Neural cell (in vitro differentiated cells): ENCODE results near the gene ANGPTL2. TPM values are rescaled to one million over a fixed set of nuclear protein-coding genes. Genes with fewer than 3 reads are reported as not detected.

Source experiments
- H2AFZ ChIP-seq: fragments of 200-600, 300-800 bp; sonication (generic), shearing (Covaris generic); 2 replicates; pipeline ENCODE4 v1.6.0; 2014; ENCODE audit warnings: low read depth, mild to moderate bottlenecking, antibody characterized with exemption, low read length, moderate library complexity
- H3F3A ChIP-seq: fragments of 200-600 bp; shearing (Covaris generic); 2 replicates; pipeline ENCODE4 v1.6.1; 2016; ENCODE audit warnings: mild to moderate bottlenecking, moderate library complexity, mixed read lengths, antibody characterized with exemption, low read length; ENCODE audit not compliant: insufficient read depth, poor library complexity, severe bottlenecking
- H3K27ac ChIP-seq: fragments of 200-600, 300-800 bp; sonication (generic), shearing (Covaris generic); 2 replicates; pipeline ENCODE4 v1.5.1; 2014; ENCODE audit warnings: mild to moderate bottlenecking, low read length, moderate library complexity
- H3K27me3 ChIP-seq: fragments of 300-800, 200-600 bp; sonication (generic), shearing (Covaris generic); 2 replicates; pipeline ENCODE4 v1.6.0; 2014; ENCODE audit warnings: mild to moderate bottlenecking, low read depth, low read length, moderate library complexity; ENCODE audit not compliant: insufficient read depth
- H3K36me3 ChIP-seq: fragments of 300-800, 200-600 bp; sonication (generic), shearing (Covaris generic); 2 replicates; pipeline ENCODE4 v1.5.1; 2014; ENCODE audit warnings: mild to moderate bottlenecking, antibody characterized with exemption, low read length, moderate library complexity; ENCODE audit not compliant: insufficient read depth
- H3K4me2 ChIP-seq: fragments of 300-800, 200-600 bp; sonication (generic), shearing (Covaris generic); 2 replicates; pipeline ENCODE4 v1.6.0; 2014; ENCODE audit warnings: mild to moderate bottlenecking, low read length
- H3K4me3 ChIP-seq: fragments of 300-800, 200-600 bp; sonication (generic), shearing (Covaris generic); 2 replicates; pipeline ENCODE4 v1.5.1; 2014; ENCODE audit warnings: mild to moderate bottlenecking, low read length, moderate library complexity
- H3K79me2 ChIP-seq: fragments of 200-600 bp; shearing (Covaris generic); replicated peaks from 2 replicates; pipeline ENCODE4 v1.6.0; 2014; ENCODE audit warnings: mild to moderate bottlenecking, low read length, moderate library complexity; ENCODE audit not compliant: insufficient read depth
- H3K9ac ChIP-seq: fragments of 300-800, 200-600 bp; sonication (generic), shearing (Covaris generic); 2 replicates; pipeline ENCODE4 v1.6.1; 2016; ENCODE audit warnings: mild to moderate bottlenecking, low read length, mixed read lengths
- H3K9me2 ChIP-seq: fragments of 200-600 bp; shearing (Covaris generic); 2 replicates; pipeline ENCODE4 v1.6.1; 2016; ENCODE audit warnings: mild to moderate bottlenecking, low read length, mixed read lengths; ENCODE audit not compliant: insufficient read depth
- H3K9me3 ChIP-seq: fragments of 200-600, 300-800 bp; sonication (generic), shearing (Covaris generic); 2 replicates; pipeline ENCODE4 v1.6.1; 2016; ENCODE audit warnings: mild to moderate bottlenecking, mixed run types, low read length, moderate library complexity, mixed read lengths
- H4K20me1 ChIP-seq: fragments of 200-600 bp; shearing (Covaris generic); 2 replicates; pipeline ENCODE4 v1.6.1; 2016; ENCODE audit warnings: mild to moderate bottlenecking, mixed run types; ENCODE audit not compliant: insufficient read depth
- EP300 ChIP-seq: fragments of 450-650 bp; conservative IDR thresholded peaks from 2 replicates; pipeline ENCODE4 v1.6.1; 2014; ENCODE audit warnings: antibody characterized with exemption, mild to moderate bottlenecking, moderate library complexity; ENCODE audit not compliant: poor library complexity, severe bottlenecking
- EZH2 ChIP-seq: fragments of 200-600, 300-800 bp; shearing (Covaris generic), sonication (generic); IDR thresholded peaks from 2 replicates; pipeline ENCODE4 v1.6.1; 2014; ENCODE audit warnings: antibody characterized with exemption, low read length, borderline replicate concordance, mild to moderate bottlenecking; ENCODE audit not compliant: insufficient read depth, poor library complexity, severe bottlenecking
- MXI1 ChIP-seq: fragments of 450-650 bp; conservative IDR thresholded peaks from 2 replicates; pipeline ENCODE4 v1.6.1; 2014; ENCODE audit warnings: antibody characterized with exemption, mild to moderate bottlenecking; ENCODE audit not compliant: poor library complexity, severe bottlenecking
- POLR2AphosphoS5 ChIP-seq: IDR thresholded peaks from 2 replicates; pipeline ENCODE4 v1.6.1; 2012
- RAD21 ChIP-seq: fragments of 450-650 bp; conservative IDR thresholded peaks from 2 replicates; pipeline ENCODE4 v1.6.1; 2014; ENCODE audit warnings: antibody characterized with exemption, mild to moderate bottlenecking, moderate library complexity
- REST ChIP-seq: IDR thresholded peaks from 2 replicates; pipeline ENCODE4 v1.6.1; 2012; ENCODE audit warnings: borderline replicate concordance
- SMC3 ChIP-seq: fragments of 450-650 bp; conservative IDR thresholded peaks from 2 replicates; pipeline ENCODE4 v1.6.1; 2014; ENCODE audit warnings: antibody characterized with exemption, mild to moderate bottlenecking, moderate library complexity; ENCODE audit not compliant: poor library complexity
- TAF1 ChIP-seq: IDR thresholded peaks from 2 replicates; pipeline ENCODE4 v1.6.1; 2012; ENCODE audit warnings: low read depth
- polyA plus RNA-seq: library from polyadenylated mRNA; depleted of rRNA; stranded (reverse); fragments of >200 nt; gene quantifications from 2 replicates; pipeline ENCODE4 v1.2.3, GENCODE V29; 2014
- TF ChIP-seq, protein P1 (sequence below): fragments of 450-650 bp; IDR thresholded peaks from 2 replicates; pipeline ENCODE4 v1.5.1; 2014; ENCODE audit warnings: antibody characterized with exemption, mild to moderate bottlenecking, moderate library complexity; ENCODE audit not compliant: poor library complexity, severe bottlenecking

ANGPTL2 gene
- polyA plus RNA-seq, 1 donor from 2014 or later = not detected

- Histone ChIP-seq H3K36me3 (no peaks in the 10 kb centered on the region), H3K9me3 (no peaks in the 10 kb centered on the region)
Measured at GRCh38 chr9:127091526-127091925, 30.9 kb downstream of the ANGPTL2 start.

GRCh38 chr9:127090341-127090985 lies 32.0 kb downstream of the ANGPTL2 start:
- Histone ChIP-seq H3K9me2 (no peaks in the 10 kb centered on the region), H3K27ac (no peak overlapping the region), H4K20me1 (no peaks in the 10 kb centered on the region), H2AFZ (no peak overlapping the region), H3K9ac (no peak overlapping the region), H3F3A (no peaks in the 10 kb centered on the region), H3K4me3 (no peak overlapping the region), H3K27me3 (no peaks in the 10 kb centered on the region), H3K79me2 (no peaks in the 10 kb centered on the region), H3K9me3 (no peaks in the 10 kb centered on the region), H3K4me2 (no peak overlapping the region), H3K36me3 (no peaks in the 10 kb centered on the region)
- no peak for TF ChIP-seq REST
- no peak for TF ChIP-seq POLR2AphosphoS5
- no peak for TF ChIP-seq SMC3
- TF ChIP-seq MXI1 = no peak
- no peak for TF ChIP-seq TAF1
- no peak for TF ChIP-seq EZH2
- TF ChIP-seq EP300 = no peak

More at GRCh38 chr9:127091526-127091925, 30.9 kb downstream of the ANGPTL2 start:
- Histone ChIP-seq H3K9ac (no peak overlapping the region), H3K79me2 (no peaks in the 10 kb centered on the region), H3K27me3 (no peaks in the 10 kb centered on the region), H3K4me3 (no peak overlapping the region), H2AFZ (no peak overlapping the region), H3K9me2 (no peaks in the 10 kb centered on the region), H3F3A (no peaks in the 10 kb centered on the region), H4K20me1 (no peaks in the 10 kb centered on the region), H3K27ac (no peak overlapping the region), H3K4me2 (no peak overlapping the region)
- TF ChIP-seq RAD21 (no peak), REST (no peak), TAF1 (no peak), EZH2 (no peak), EP300 (no peak), MXI1 (no peak), SMC3 (no peak), POLR2AphosphoS5 (no peak)
- TF ChIP-seq, protein P1, sequence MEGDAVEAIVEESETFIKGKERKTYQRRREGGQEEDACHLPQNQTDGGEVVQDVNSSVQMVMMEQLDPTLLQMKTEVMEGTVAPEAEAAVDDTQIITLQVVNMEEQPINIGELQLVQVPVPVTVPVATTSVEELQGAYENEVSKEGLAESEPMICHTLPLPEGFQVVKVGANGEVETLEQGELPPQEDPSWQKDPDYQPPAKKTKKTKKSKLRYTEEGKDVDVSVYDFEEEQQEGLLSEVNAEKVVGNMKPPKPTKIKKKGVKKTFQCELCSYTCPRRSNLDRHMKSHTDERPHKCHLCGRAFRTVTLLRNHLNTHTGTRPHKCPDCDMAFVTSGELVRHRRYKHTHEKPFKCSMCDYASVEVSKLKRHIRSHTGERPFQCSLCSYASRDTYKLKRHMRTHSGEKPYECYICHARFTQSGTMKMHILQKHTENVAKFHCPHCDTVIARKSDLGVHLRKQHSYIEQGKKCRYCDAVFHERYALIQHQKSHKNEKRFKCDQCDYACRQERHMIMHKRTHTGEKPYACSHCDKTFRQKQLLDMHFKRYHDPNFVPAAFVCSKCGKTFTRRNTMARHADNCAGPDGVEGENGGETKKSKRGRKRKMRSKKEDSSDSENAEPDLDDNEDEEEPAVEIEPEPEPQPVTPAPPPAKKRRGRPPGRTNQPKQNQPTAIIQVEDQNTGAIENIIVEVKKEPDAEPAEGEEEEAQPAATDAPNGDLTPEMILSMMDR = no peak
